Right atrium auricular region (tissue), 2 donors: Measurements from ENCODE around the gene IGF2R. TPM values are rescaled to one million over a fixed set of nuclear protein-coding genes. Genes with fewer than 3 reads are reported as not detected.
"Not testable (repeated sequence)": the region's sequence is repeated elsewhere in the genome, so short reads cannot be mapped to it uniquely, and the experiment has no call there.

Experiments
- DNase-seq: peaks from one replicate; pipeline ENCODE4 v3.0.0-alpha.2; 2019; ENCODE audit warnings: low spot score
- H3K27ac ChIP-seq, 2 donors: fragments of 200-600 bp; sonication (generic); 1 replicate in 1 of 2; 2 replicates in 1 of 2; pipeline ENCODE4 v1.5.1; 2016 to 2019
- H3K27me3 ChIP-seq, 2 donors: fragments of 200-600 bp; sonication (generic); one replicate each; pipeline versions ENCODE4 v1.5.1 to v1.6.0; 2017 to 2019
- H3K36me3 ChIP-seq: fragments of 200-600 bp; sonication (generic); one replicate; pipeline ENCODE4 v1.5.1; 2016
- H3K4me1 ChIP-seq, 2 donors: fragments of 200-600 bp; sonication (generic); one replicate each; pipeline versions ENCODE4 v1.5.1 to v1.6.0; 2017 to 2019
- H3K4me3 ChIP-seq, 2 donors: fragments of 200-600 bp; sonication (generic); 1 replicate in 1 of 2; 2 replicates in 1 of 2; pipeline ENCODE4 v1.5.1; 2017 to 2019; ENCODE audit warnings: mild to moderate bottlenecking in 1 of 2, moderate library complexity in 1 of 2
- H3K9me3 ChIP-seq, 2 donors: fragments of 200-600 bp; sonication (generic); one replicate each; pipeline ENCODE4 v1.5.1; 2019
- CTCF ChIP-seq, 2 donors: fragments of 200-600 bp; sonication (generic); IDR thresholded peaks; one replicate each; pipeline ENCODE4 v1.5.1; 2019; ENCODE audit warnings: antibody characterized with exemption in 2 of 2
- total RNA-seq, 2 donors: library from RNA; depleted of rRNA; stranded (reverse); fragments of >200 nt; gene quantifications; one replicate each; pipeline ENCODE4 v1.1.0, GENCODE V29; 2016

Gene IGF2R
- total RNA-seq, 2 donors from 2014 or later = 47.9 to 48.9 TPM

- Histone ChIP-seq H3K4me3 (no peak overlapping the region), H3K27ac (no peak overlapping the region), H3K9me3 (no peaks in the 10 kb centered on the region), H3K36me3 (no peaks in the 10 kb centered on the region), H3K4me1 (peaks cover 0 to 15% of the 10 kb centered on the region in 2 donors), H3K27me3 (no peaks in the 10 kb centered on the region)
- no peak for TF ChIP-seq CTCF (IDR thresholded peaks at IDR 0.05)
- no peak for DNase-seq
These were observed 7.4 kb upstream of the IGF2R start for GRCh38 chr6:159961528-159961927.

GRCh38 chr6:159963111-159963510, 5.8 kb upstream of the IGF2R start:
- no peaks in the 10 kb centered on the region for H3K9me3 ChIP-seq
- DNase-seq = no peak
- TF ChIP-seq CTCF (IDR thresholded peaks at IDR 0.05) = no peak
- H3K27ac ChIP-seq = no peak overlapping the region
- H3K36me3 ChIP-seq = no peaks in the 10 kb centered on the region
- peaks cover 0 to 17% of the 10 kb centered on the region in 2 donors for H3K4me1 ChIP-seq
- no peaks in the 10 kb centered on the region for H3K27me3 ChIP-seq
- no peak overlapping the region for H3K4me3 ChIP-seq

GRCh38 chr6:159964046-159964445, 4.8 kb upstream of the IGF2R start:
- H3K27me3 ChIP-seq = no peaks in the 10 kb centered on the region
- TF ChIP-seq CTCF (IDR thresholded peaks at IDR 0.05) = no peak
- H3K4me1 ChIP-seq = peaks cover 0 to 22% of the 10 kb centered on the region in 2 donors
- H3K27ac ChIP-seq = no peak overlapping the region
- H3K9me3 ChIP-seq = no peaks in the 10 kb centered on the region
- no peaks in the 10 kb centered on the region for H3K36me3 ChIP-seq
- DNase-seq = no peak
- no peak overlapping the region for H3K4me3 ChIP-seq

- no peak for TF ChIP-seq CTCF (IDR thresholded peaks at IDR 0.05)
- no peak for DNase-seq
- H3K27ac ChIP-seq = no peak overlapping the region
- no peak overlapping the region for H3K4me3 ChIP-seq
- H3K36me3 ChIP-seq = no peaks in the 10 kb centered on the region
- no peaks in the 10 kb centered on the region for H3K9me3 ChIP-seq
- H3K27me3 ChIP-seq = no peaks in the 10 kb centered on the region
- peaks cover 0 to 19% of the 10 kb centered on the region in 2 donors for H3K4me1 ChIP-seq
These were observed 2.5 kb upstream of the IGF2R start for GRCh38 chr6:159966339-159966738.

- Histone ChIP-seq H3K9me3 (no peaks in the 10 kb centered on the region), H3K4me1 (peaks cover 0 to 21% of the 10 kb centered on the region in 2 donors), H3K4me3 (no peak overlapping the region), H3K27me3 (no peaks in the 10 kb centered on the region), H3K27ac (no peak overlapping the region), H3K36me3 (no peaks in the 10 kb centered on the region)
- DNase-seq = no peak
- TF ChIP-seq CTCF (IDR thresholded peaks at IDR 0.05) = no peak
These were observed 1.9 kb upstream of the IGF2R start for GRCh38 chr6:159966981-159967380.

- DNase-seq, H3K4me3 ChIP-seq, H3K36me3 ChIP-seq, H3K9me3 ChIP-seq, H3K27me3 ChIP-seq, H3K27ac ChIP-seq: not testable (repeated sequence)
- peaks cover 0 to 27% of the 10 kb centered on the region in 2 donors for H3K4me1 ChIP-seq
These were observed 1.3 kb upstream of the IGF2R start for GRCh38 chr6:159967621-159968020.
